NCI-H526 (cell line): ENCODE measurements around the gene MIOS.
"Not testable (repeated sequence)": the region's sequence is repeated elsewhere in the genome, so short reads cannot be mapped to it uniquely, and the experiment has no call there.

Experiments used
- DNase-seq, 2 experiments: peaks; one replicate each; lab custom pipeline; 2025; lab: John Stamatoyannopoulos, UW

MIOS gene

GRCh38 chr7:7554649-7555575, 11.8 kb upstream of the MIOS start:
- DNase-seq, result peak in 1 of 2 experiments; percentile 22

- no peak for DNase-seq
Measured at GRCh38 chr7:7556852-7557251, 9.8 kb upstream of the MIOS start.

- no peak for DNase-seq
Measured at GRCh38 chr7:7557252-7557651, 9.4 kb upstream of the MIOS start.

- DNase-seq, result not testable (repeated sequence)
Measured at GRCh38 chr7:7561591-7561990, 5.1 kb upstream of the MIOS start.

GRCh38 chr7:7562736-7563135, 3.9 kb upstream of the MIOS start:
- no peak for DNase-seq

- DNase-seq, result no peak
Measured at GRCh38 chr7:7563269-7563668, 3.4 kb upstream of the MIOS start.

GRCh38 chr7:7563813-7564212, 2.9 kb upstream of the MIOS start:
- DNase-seq, result no peak

- DNase-seq, result no peak
Measured at GRCh38 chr7:7564323-7564780, 2.3 kb upstream of the MIOS start.

- no peak for DNase-seq
Measured at GRCh38 chr7:7565018-7565680, 1.5 kb upstream of the MIOS start.

- peak in 1 of 2 experiments; percentile 13 for DNase-seq
Measured at GRCh38 chr7:7565746-7566650, 686 bp upstream of the MIOS start.

GRCh38 chr7:7567898-7568531, 1.3 kb downstream of the MIOS start:
- no peak for DNase-seq

GRCh38 chr7:7568553-7568952, 1.9 kb downstream of the MIOS start:
- DNase-seq, result no peak

GRCh38 chr7:7569081-7569527, 2.4 kb downstream of the MIOS start:
- DNase-seq, result no peak

GRCh38 chr7:7569615-7570014, 2.9 kb downstream of the MIOS start:
- no peak for DNase-seq

- DNase-seq, result no peak
Measured at GRCh38 chr7:7570584-7570983, 3.9 kb downstream of the MIOS start.

GRCh38 chr7:7573701-7574100, 7.0 kb downstream of the MIOS start:
- no peak for DNase-seq

GRCh38 chr7:7576344-7576743, 9.7 kb downstream of the MIOS start:
- no peak for DNase-seq

- DNase-seq, result no peak
Measured at GRCh38 chr7:7577888-7578287, 11.2 kb downstream of the MIOS start.

GRCh38 chr7:7579638-7580037, 13.0 kb downstream of the MIOS start:
- no peak for DNase-seq

GRCh38 chr7:7581531-7582179, 15.0 kb downstream of the MIOS start:
- no peak for DNase-seq

- no peak for DNase-seq
Measured at GRCh38 chr7:7582596-7582995, 15.9 kb downstream of the MIOS start.
